ENCODE results near the gene AFDN.

GRCh38 chr6:167828325-167828956 is 1.7 kb downstream of the AFDN start:
- TF ChIP-seq CTCF (conservative IDR thresholded peaks at IDR 0.05) = no peak
- no peak for TF ChIP-seq EZH2 (IDR thresholded peaks at IDR 0.05; ENCODE audit: low read depth)

Measured in PC-9 (cell line).